ENCODE results near the gene PTGER1. TPM values are rescaled to one million over a fixed set of nuclear protein-coding genes. Genes with fewer than 3 reads are reported as not detected.

The PTGER1 gene
- total and polyA plus RNA-seq, 2 donors (not counting 3 experiments of a cell fraction or from before 2014, with no cell fraction given): 0.21 to 0.40 TPM

DNA sequence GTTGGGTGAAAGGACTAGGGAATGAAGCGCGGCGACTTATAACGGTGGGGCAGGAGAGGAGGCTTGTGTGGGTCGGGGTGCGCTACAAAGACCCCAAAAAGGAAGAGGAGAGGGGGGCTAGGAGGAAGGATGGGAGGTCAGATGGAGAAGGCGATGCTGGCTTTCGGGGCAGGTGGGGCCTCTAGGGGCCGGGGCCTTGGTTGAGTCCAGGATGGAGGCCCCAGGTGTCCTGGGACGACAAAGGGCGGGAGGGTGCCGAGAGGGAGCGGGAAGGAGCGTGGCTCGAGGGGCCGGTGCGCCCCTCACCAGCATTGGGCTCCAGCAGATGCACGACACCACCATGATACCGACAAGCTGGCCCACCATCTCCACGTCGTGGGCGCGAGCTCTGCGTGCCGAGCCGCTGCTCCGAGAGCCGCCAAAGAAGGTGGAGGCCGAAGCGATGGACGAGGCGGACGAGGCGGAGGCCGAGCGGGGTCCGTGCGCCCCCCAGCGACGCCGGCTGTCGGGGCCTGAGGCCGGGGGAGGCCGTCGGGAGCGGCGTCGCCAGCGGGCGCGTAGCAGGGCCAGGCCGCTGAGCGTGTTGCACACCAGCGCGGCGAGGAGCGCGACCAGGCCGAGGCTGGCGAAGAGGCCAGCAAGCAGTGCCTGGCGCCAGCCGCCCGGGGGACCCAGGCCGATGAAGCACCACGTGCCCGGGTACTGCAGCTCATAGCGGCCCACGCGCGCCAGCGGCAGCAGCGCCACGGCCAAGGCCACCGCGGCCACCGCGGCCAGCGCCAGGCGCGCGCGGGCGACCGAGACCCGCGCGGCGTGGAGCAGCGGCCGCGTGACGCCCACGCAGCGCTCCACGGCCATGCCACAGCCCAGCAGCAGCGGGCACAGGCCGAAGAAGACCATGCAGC lies 1.8 kb downstream of the PTGER1 start:
- DNase-seq (ENCODE audit: low read depth, low spot score): no peak
- H3K4me2 ChIP-seq (ENCODE audit: insufficient read depth, low read length): no peak overlapping the region

More for the DNA sequence above, 1.8 kb downstream of the PTGER1 start:
- Histone ChIP-seq H2AFZ (ENCODE audit: low read depth, low read length) (peak overlapping the region; percentile 56), H3K4me1 (ENCODE audit: control insufficient read depth, extremely low read depth, insufficient read depth, low read length) (peaks cover 24% of the 10 kb centered on the region), H3K9me3 (replicated peaks; ENCODE audit: control insufficient read depth, insufficient read depth, low read length) (no peaks in the 10 kb centered on the region), H3K27ac (ENCODE audit: insufficient read depth, low read depth, low read length) (no peak overlapping the region), H3K36me3 (ENCODE audit: control insufficient read depth in 2 of 2, extremely low read depth in 1 of 2, insufficient read depth in 2 of 2, low read length in 2 of 2) (peaks cover 2 to 21% of the 10 kb centered on the region in 2 experiments), H3K9ac (replicated peaks; ENCODE audit: extremely low read depth, insufficient read depth, low read length) (no peak overlapping the region), H3K4me3 (replicated peaks in 1 of 3; ENCODE audit: insufficient read depth in 1 of 3, low read depth in 1 of 3, low read length in 3 of 3) (no peak overlapping the region), H3K9me1 (replicated peaks; ENCODE audit: control insufficient read depth, extremely low read depth, insufficient read depth, low read length) (no peaks in the 10 kb centered on the region), H3K27me3 (ENCODE audit: control insufficient read depth in 2 of 2, insufficient read depth in 2 of 2, low read length in 2 of 2) (no peaks in the 10 kb centered on the region), H3K79me2 (ENCODE audit: control insufficient read depth, insufficient read depth, low read length) (no peaks in the 10 kb centered on the region), H4K20me1 (replicated peaks; ENCODE audit: control insufficient read depth, extremely low read depth, insufficient read depth, low read length) (no peaks in the 10 kb centered on the region)
- dilution Hi-C loops (cut with MboI; ENCODE audit: extremely low pct_ligation_motif_present, low sequenced_read_pairs) (no loop called here), intact Hi-C loops (cut with micrococcal nuclease) (loop anchor here (5.0 kb wide), 1 partner anchor 326 kb away; no protein-coding TSS in a partner anchor)
- FAIRE-seq: no peak
- BruUV-seq (replicated peaks): no TSS peak
- ChIA-PET POLR2A (no interaction called here), CTCF (interaction anchor here (0.8 to 2.5 kb wide), 16 partner anchors 8 to 337 kb away, joined by 4 to 23 read pairs (median 6); partner anchors contain the start of genes ASF1B, DDX39A, DNAJB1 and GIPC1)
- TF ChIP-seq, protein P1, sequence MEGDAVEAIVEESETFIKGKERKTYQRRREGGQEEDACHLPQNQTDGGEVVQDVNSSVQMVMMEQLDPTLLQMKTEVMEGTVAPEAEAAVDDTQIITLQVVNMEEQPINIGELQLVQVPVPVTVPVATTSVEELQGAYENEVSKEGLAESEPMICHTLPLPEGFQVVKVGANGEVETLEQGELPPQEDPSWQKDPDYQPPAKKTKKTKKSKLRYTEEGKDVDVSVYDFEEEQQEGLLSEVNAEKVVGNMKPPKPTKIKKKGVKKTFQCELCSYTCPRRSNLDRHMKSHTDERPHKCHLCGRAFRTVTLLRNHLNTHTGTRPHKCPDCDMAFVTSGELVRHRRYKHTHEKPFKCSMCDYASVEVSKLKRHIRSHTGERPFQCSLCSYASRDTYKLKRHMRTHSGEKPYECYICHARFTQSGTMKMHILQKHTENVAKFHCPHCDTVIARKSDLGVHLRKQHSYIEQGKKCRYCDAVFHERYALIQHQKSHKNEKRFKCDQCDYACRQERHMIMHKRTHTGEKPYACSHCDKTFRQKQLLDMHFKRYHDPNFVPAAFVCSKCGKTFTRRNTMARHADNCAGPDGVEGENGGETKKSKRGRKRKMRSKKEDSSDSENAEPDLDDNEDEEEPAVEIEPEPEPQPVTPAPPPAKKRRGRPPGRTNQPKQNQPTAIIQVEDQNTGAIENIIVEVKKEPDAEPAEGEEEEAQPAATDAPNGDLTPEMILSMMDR (IDR thresholded peaks at IDR 0.05; ENCODE audit: extremely low read depth in 1 of 2, insufficient read depth in 1 of 2, low read depth in 1 of 2, low read length in 2 of 2): peak in 1 of 2 donors; percentile 21
- TF ChIP-seq, protein P2, sequence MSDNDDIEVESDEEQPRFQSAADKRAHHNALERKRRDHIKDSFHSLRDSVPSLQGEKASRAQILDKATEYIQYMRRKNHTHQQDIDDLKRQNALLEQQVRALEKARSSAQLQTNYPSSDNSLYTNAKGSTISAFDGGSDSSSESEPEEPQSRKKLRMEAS (IDR thresholded peaks at IDR 0.05; ENCODE audit: insufficient read depth, insufficient read length): no peak
- TF ChIP-seq EZH2 (IDR thresholded peaks at IDR 0.05; ENCODE audit: borderline replicate concordance, low read depth, low read length, severe bottlenecking) (peak; percentile 23), POLR2AphosphoS5 (IDR thresholded peaks at IDR 0.05; ENCODE audit: insufficient read depth, low read depth, low read length) (no peak), JUN (IDR thresholded peaks at IDR 0.05; ENCODE audit: borderline replicate concordance, insufficient read depth, insufficient read length, low read depth) (no peak)
